GM12801 (cell line): ENCODE data around the gene NYAP2.

Source experiments
- CTCF ChIP-seq: IDR thresholded peaks from one replicate; pipeline ENCODE4 v1.5.1; 2011; ENCODE audit warnings: control low read depth; ENCODE audit not compliant: insufficient read length; ENCODE audit errors: extremely low read depth

The NYAP2 gene

DNA sequence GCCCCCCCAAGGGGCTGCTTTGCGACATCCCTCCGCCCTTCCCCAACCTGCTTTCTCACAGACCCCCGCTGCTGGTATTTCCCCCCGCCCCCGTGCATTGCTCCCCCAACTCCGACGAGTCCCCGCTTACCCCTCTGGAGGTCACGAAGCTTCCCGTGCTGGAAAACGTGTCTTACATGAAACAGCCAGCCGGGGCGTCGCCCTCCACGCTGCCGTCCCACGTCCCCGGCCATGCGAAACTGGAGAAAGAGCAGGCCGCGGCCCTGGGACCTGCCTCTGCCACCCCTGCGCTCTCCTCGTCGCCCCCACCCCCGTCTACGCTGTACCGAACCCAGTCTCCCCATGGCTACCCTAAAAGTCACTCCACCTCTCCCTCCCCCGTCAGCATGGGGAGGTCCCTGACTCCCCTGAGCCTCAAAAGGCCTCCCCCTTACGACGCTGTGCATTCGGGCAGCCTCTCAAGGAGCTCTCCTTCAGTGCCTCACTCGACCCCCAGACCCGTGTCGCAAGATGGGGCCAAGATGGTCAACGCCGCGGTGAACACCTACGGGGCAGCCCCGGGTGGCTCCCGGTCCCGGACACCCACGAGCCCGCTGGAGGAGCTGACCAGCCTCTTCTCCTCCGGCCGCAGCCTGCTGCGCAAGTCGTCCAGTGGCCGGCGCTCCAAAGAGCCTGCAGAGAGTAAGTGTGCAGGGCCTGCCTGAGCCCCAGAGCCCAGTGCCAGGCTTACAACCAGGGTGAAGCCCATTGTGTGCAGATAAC is 183.0 kb downstream of the NYAP2 start:
- no peak for TF ChIP-seq CTCF

DNA sequence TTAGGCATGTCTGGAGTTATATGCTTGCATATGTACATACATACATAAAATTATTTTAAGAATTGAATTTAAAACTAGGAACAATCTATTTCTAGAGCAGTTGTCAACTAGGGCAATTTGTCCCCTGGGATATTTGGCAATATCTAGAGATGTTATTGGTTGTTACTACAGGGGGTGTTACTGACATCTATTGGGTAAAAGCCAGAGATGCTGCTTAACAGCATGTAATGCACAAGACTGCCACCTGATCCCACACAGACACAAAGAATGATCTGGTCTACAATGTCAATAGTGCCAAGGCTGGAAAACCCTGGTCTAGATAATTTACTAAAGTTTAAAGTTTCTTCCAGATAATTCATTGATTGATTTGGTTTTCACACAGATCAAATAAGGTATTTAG is 185.3 kb downstream of the NYAP2 start:
- no peak for TF ChIP-seq CTCF

DNA sequence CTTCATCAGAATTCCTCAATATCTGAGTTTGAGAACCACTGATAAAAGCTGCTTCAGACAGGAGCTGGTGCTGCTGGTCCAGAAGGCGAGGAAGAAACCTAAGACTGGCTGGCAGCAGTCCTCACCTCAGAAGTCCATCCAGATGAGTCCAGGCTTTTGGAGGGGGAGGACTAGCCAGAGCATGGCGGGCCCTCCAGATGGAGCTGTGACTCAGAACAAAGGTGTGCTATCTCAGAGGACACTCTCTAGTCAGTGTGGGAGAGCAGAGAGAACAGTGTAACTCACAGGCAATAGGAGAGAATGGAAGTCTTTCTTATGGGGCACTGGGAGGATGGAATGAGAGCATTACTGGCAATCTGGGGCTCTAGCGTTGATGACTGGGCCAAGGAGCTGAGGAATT is 191.4 kb downstream of the NYAP2 start:
- TF ChIP-seq CTCF = no peak

GRCh38 chr2:225597911-225598310 is 198.4 kb downstream of the NYAP2 start:
- TF ChIP-seq CTCF = no peak

GRCh38 chr2:225598426-225598825 is 198.9 kb downstream of the NYAP2 start:
- no peak for TF ChIP-seq CTCF

- no peak for TF ChIP-seq CTCF
These were observed 199.4 kb downstream of the NYAP2 start for GRCh38 chr2:225598897-225599296.

GRCh38 chr2:225599856-225600255 is 200.3 kb downstream of the NYAP2 start:
- TF ChIP-seq CTCF = no peak

DNA sequence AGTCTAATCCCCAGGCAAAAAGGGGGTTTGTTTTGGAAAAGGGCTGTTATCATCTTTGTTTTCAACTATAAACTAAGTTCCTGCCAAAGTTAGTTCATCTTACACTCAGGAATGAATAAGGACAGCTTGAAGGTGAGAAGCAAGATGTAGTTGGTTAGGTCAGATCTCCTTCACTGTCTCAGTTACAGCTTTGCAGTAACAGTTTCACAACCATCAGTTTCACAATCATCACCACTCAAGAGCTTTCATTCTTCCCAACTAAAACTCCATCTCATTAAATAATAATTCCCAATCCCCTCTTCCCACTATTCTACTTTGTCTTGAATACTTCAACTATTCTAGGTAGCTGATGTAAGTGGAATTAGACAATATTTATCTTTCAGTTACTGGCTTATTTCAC is 200.9 kb downstream of the NYAP2 start:
- no peak for TF ChIP-seq CTCF
